Measurements from ENCODE around the gene RGS3.

GRCh38 chr9:113530022-113530635 lies 66.6 kb downstream of the RGS3 start:
- TF ChIP-seq ZFP3 (CRISPR knock-in tag; IDR thresholded peaks at IDR 0.05) = no peak
- no peak for TF ChIP-seq SNAI2 (CRISPR knock-in tag; IDR thresholded peaks at IDR 0.05)
- TF ChIP-seq ZC3H10 (CRISPR knock-in tag; IDR thresholded peaks at IDR 0.05) = no peak
- no peak for TF ChIP-seq ESRRG (CRISPR knock-in tag; IDR thresholded peaks at IDR 0.05)
- TF ChIP-seq, protein P1, sequence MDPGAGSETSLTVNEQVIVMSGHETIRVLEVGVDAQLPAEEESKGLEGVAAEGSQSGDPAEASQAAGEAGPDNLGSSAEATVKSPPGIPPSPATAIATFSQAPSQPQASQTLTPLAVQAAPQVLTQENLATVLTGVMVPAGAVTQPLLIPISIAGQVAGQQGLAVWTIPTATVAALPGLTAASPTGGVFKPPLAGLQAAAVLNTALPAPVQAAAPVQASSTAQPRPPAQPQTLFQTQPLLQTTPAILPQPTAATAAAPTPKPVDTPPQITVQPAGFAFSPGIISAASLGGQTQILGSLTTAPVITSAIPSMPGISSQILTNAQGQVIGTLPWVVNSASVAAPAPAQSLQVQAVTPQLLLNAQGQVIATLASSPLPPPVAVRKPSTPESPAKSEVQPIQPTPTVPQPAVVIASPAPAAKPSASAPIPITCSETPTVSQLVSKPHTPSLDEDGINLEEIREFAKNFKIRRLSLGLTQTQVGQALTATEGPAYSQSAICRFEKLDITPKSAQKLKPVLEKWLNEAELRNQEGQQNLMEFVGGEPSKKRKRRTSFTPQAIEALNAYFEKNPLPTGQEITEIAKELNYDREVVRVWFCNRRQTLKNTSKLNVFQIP (CRISPR knock-in tag; IDR thresholded peaks at IDR 0.05; ENCODE audit: borderline replicate concordance, low read depth) = no peak
- no peak for TF ChIP-seq ISL1 (CRISPR knock-in tag; IDR thresholded peaks at IDR 0.05)
- TF ChIP-seq, protein P2, sequence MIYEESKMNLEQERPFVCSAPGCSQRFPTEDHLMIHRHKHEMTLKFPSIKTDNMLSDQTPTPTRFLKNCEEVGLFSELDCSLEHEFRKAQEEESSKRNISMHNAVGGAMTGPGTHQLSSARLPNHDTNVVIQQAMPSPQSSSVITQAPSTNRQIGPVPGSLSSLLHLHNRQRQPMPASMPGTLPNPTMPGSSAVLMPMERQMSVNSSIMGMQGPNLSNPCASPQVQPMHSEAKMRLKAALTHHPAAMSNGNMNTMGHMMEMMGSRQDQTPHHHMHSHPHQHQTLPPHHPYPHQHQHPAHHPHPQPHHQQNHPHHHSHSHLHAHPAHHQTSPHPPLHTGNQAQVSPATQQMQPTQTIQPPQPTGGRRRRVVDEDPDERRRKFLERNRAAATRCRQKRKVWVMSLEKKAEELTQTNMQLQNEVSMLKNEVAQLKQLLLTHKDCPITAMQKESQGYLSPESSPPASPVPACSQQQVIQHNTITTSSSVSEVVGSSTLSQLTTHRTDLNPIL (CRISPR knock-in tag; IDR thresholded peaks at IDR 0.05; ENCODE audit: low read depth) = no peak
- no peak for TF ChIP-seq OSR1 (CRISPR knock-in tag; IDR thresholded peaks at IDR 0.05)
